ENCODE measurements around the gene TBC1D25.
A peak's percentile ranks its signal among the peaks of the same experiment; 100 is the strongest.
"Not testable (repeated sequence)": the region's sequence is repeated elsewhere in the genome, so short reads cannot be mapped to it uniquely, and the experiment has no call there.

Gene TBC1D25

DNA sequence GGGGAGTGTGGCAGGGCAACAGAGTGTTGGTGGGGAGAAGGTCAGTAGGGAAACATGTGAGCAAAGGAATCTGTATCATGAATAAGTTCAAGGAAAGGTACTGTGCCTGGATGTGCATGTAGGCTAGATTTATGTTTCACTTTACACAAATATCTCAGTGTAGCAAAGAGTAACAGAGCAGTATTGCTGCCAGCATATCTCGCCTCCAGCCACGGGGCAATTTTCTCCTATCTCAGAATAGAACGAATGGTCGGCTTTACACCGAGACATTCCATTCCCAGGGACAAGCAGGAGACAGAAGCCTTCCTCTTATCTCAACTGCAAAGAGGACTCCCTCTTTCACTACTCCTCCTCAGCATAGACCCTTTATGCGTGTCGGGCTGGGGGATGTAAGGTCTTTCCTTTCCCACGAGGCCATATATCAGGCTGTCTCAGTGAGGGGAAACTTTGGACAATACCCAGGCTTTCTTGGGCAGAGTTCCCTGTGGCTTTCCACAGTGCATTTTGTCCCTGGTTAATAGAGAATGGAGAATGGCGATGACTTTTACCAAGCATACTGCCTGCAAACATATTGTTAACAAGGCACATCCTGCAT lies 16.3 kb downstream of the TBC1D25 start:
- H3K27ac ChIP-seq; DNase-seq (ENCODE audit: low read depth, low spot score): not testable (repeated sequence)

DNA sequence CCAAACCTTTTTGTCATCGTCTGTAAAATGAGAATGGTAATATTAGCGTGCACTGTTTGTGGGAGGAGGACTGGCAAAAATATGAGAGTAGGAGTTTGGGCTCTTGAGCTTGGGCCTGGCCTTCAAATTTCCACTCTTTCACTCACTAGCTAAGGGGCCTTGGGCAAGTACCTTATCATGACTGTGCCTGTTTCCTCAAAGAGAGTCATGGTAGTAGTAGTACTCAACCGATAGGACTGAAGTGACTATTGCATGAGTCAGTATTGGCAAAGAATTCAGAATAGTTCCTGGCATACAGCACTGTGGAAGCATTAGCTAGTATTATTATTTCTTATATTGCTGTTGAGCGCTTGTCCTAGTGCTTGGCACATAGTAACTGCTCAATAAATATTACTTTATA lies 18.8 kb downstream of the TBC1D25 start:
- peak; percentile 48 for DNase-seq (ENCODE audit: low read depth, low spot score)
- peak overlapping the region; percentile 70 for H3K27ac ChIP-seq

DNA sequence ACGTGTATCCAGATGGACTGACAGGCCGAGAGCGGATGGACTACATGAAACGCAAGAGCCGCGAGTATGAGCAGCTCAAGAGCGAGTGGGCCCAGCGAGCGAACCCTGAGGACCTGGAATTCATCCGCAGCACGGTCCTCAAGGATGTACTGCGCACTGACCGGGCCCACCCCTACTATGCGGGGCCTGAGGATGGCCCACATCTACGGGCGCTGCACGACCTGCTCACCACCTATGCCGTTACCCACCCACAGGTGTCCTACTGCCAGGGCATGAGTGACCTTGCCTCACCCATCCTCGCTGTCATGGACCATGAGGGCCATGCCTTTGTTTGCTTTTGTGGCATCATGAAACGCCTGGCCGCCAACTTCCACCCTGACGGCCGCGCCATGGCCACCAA lies 20.1 kb downstream of the TBC1D25 start:
- no peak for DNase-seq (ENCODE audit: low read depth, low spot score)
- H3K27ac ChIP-seq = no peak overlapping the region

DNA sequence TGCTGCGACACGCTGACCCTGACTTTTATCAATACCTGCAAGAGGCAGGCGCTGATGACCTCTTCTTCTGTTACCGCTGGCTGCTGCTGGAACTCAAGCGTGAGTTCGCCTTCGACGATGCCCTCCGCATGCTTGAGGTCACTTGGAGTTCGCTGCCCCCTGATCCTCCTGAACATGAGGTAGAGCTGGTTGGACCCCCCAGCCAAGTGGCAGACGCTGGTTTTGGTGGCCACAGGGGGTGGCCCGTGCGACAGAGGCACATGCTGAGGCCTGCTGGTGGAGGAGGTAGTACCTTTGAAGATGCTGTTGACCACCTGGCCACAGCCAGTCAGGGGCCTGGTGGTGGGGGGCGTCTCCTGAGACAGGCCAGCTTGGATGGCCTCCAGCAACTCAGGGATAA lies 20.5 kb downstream of the TBC1D25 start:
- no peak for DNase-seq (ENCODE audit: low read depth, low spot score)
- H3K27ac ChIP-seq = no peak overlapping the region

DNA sequence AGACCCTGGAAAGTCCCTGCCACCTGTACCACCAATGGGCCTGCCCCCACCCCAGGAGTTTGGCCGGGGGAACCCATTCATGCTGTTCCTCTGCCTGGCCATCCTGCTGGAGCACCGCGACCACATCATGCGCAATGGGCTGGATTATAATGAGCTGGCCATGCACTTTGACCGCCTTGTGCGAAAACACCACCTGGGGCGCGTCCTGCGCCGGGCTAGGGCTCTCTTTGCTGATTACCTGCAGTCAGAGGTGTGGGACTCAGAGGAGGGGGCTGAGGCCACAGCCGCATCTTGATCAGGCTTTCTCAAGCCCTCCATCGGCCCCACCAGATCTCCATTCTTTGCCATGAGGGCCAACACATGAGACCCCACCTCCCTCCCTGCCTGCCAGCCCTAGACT lies 21.2 kb downstream of the TBC1D25 start:
- DNase-seq (ENCODE audit: low read depth, low spot score) = no peak

DNA sequence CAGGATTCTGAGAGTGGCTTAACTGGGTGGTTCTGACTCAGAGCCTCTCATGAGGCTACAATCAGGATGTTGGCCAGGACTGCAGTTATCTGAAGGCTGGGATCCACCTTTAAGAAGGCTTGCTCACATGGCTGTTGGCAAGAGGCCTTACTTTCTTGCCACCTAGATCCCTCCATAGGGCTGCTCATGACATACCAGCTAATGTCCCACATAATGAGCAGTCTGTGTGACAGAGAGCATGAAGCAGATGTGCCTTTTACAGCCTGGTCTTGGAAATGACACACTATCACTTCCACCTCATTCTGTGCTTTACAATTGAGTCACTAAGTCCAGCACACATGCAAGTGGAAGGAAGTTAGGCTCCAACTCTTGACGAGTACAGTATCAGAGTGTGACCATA lies 30.4 kb downstream of the TBC1D25 start:
- DNase-seq (ENCODE audit: low read depth, low spot score) = no peak
- peak overlapping the region; percentile 62 for H3K27ac ChIP-seq

More for the DNA sequence above, 21.2 kb downstream of the TBC1D25 start:
- H3K27ac ChIP-seq = no peak overlapping the region

DNA sequence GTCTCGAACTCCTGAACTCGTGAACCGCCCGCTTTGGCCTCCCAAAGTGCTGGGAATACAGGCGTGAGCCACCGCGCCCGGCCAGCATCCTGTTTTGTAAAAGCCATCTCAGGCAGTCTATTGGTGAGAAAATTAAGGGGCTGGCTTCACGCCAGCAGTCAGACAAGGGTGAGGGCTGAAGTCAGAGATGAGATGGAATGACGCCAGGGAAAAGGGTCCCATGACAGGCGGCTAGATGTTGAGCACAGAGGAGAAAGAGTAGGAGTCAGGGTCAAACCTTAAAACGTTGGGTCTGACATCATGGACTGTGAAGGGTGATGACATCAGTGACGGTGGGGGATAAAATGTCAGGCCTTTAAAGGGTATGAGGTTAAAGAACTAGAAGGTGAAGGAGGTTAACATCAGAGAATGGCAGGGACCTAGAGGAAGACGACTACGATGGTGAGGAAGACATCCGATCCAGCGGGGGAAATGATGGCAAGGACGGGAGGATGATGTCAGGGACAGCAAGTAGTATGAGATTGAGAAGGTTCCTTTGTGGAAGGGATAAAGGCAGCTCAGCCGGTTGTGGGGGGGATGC lies 34.3 kb downstream of the TBC1D25 start:
- peak overlapping the region; percentile 92 for H3K27ac ChIP-seq
- DNase-seq (ENCODE audit: low read depth, low spot score) = no peak

DNA sequence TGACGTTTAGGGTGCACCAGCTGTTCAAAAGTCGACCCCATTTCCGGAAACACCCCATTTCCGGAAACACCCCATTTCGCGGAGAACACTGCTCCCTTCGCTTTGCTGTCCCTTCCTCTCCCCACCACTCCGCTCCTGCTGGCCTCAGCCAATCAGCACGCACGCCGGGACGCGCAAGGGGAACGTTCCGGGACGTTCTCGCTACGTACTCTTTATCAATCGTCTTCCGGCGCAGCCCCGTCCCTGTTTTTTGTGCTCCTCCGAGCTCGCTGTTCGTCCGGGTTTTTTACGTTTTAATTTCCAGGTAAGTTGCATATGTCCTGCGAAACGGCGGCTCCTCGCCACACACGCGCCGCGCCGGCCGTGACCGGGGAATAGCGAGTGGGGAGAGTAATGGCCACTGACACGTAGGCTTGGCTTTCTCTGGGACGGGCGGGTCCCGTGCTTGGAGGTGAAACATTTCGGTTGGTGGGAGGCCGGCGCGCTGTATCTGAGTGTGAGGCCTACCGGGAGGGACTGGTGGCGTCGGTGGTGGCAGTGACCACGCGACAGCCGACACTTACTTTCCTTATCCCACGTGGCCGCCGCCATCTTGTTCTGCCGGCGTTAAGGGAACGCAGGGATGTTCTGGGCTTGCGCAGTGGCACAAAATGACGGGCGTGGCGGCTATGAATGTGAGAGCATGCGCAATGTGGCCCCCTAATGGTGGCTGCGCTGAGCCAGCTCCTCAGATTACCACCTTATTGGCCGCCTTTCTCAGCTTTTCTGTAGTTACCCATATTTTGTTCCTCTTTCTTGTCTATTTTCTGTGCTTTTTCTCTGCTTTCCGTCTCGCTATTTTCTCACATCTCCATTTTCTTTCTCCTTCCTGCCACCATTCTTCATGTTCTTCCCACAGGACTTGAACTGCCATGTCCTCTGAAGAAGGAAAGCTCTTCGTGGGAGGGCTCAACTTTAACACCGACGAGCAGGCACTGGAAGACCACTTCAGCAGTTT lies 35.1 kb downstream of the TBC1D25 start, which contains the start of gene RBM3:
TSS of gene RBM3 (plus strand) at position 215 of the 997 bp plus-strand sequence. CDS start at position 912, 697 bp downstream.
- peak; percentile 68 for DNase-seq (ENCODE audit: low read depth, low spot score)
- peak within 1 kb of the TSS; percentile 92 for H3K27ac ChIP-seq

DNA sequence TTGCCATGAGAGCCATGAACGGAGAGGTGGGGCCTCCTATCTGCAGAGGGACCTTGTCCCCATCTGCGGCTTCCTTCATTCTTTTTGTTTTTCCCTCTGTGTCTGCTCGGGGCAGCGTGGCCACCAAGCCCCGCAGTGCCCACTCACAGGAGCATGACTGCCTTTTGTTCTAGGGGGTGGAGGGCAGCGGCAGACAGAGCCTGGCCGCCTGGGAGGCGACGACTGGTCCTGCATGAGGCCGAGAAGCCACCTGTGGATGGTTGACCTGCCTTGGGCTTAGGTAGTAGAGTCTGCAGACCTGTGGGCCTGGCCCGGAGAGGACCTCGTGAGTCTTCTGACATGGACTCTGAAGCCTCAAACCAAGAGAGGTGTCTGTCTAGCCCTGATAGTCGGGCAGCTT lies 36.1 kb downstream of the TBC1D25 start:
- no peak for DNase-seq (ENCODE audit: low read depth, low spot score)
- peak overlapping the region; percentile 92 for H3K27ac ChIP-seq

DNA sequence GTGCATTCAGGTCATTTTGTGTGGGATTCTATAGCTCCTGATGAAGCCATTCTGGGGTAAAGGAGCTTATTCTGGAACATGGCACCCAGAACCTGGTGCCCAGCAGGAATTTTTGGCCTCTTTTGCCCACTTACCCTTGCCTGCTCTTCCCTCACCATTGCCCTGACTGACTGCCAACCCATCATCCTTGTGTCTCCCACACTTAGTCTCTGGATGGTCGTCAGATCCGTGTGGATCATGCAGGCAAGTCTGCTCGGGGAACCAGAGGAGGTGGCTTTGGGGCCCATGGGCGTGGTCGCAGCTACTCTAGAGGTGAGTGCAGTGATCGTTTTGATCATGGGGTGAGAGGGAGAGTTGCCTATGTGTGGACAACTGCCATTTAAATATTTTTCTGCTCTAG lies 36.6 kb downstream of the TBC1D25 start:
- DNase-seq (ENCODE audit: low read depth, low spot score) = no peak
- peak overlapping the region; percentile 92 for H3K27ac ChIP-seq

DNA sequence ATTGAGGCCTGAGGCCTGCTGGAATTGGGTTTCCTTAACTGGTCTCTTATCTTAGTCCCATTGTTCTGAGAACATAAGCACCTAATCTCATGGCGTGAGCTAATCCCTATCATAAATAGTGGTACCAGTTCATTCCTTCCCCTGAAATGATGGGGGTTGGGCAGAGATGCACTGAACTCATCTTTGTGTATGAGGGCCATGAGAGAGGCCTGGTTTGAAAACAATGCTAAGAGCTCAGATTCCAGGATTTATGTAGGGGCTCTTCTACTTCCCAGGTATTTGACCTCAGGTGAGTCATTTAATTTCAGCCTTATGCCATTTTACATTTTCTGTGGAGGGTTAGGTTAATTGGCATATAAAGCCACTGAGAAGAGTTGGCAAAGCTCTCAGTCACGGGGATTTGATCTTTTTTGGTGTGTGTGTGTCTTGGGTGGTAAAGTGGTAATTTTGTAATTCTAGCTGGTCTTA lies 39.2 kb downstream of the TBC1D25 start:
- H3K27ac ChIP-seq = peak overlapping the region; percentile 92
- no peak for DNase-seq (ENCODE audit: low read depth, low spot score)

DNA sequence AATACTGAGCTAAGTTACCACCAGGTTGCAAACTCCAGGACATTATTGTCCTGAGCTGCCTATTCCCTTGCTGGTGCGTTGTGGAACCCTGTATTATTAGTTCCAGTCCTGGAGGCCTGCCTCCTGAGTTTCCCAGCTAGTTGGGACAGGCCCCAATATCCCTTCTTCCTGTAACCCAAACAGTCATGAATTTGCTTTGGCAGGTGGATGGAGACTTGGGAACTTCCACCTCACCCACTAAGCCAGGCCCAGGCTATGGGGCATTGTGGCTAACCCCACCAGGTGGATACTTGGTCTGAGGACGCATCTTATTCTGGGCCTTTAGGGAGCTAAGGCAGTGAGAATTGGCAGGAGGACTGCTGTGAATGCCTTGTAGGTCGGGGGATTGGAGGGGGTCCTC lies 39.7 kb downstream of the TBC1D25 start:
- DNase-seq (ENCODE audit: low read depth, low spot score) = no peak
- H3K27ac ChIP-seq = peak overlapping the region; percentile 92

DNA sequence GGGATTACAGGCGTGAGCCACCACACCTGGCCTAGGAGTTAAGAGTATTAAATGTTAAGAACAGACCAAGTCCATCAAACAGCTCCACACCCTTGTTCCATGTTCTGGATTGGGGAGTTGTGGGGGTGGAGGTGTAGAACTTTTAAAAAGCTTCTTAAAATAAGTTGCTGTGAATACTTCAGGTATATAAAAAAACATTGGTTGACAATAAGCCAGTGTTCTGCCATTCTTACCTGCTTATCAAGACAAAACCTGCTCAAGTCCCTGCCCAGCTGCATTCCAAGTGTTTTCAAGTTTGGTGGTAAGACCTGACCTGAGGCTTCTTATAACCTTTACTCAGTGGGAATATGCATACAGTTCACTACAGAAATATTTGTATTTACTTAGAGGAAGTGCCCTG lies 41.1 kb downstream of the TBC1D25 start:
- no peak for DNase-seq (ENCODE audit: low read depth, low spot score)

DNA sequence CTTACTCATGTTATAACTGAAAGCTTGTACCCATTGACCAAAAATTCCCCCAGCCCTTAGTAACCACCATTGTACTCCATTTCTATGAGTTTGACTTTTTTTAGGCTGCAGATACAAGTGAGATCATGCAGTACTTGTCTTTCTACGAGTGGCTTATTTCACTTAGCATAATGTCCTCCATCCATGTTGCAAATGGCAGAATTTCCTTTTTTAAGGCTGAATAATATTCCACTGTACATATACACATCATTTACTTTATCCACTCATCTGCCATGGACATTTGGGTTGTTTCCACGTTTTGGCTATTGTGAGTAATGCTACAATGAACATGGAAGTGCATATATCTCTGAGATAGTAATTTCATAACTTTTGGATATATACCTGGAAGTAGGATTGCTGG lies 45.2 kb downstream of the TBC1D25 start:
- no peak for DNase-seq (ENCODE audit: low read depth, low spot score)
- H3K27ac ChIP-seq = no peak overlapping the region

More for the DNA sequence above, 41.1 kb downstream of the TBC1D25 start:
- peak overlapping the region; percentile 92 for H3K27ac ChIP-seq

DNA sequence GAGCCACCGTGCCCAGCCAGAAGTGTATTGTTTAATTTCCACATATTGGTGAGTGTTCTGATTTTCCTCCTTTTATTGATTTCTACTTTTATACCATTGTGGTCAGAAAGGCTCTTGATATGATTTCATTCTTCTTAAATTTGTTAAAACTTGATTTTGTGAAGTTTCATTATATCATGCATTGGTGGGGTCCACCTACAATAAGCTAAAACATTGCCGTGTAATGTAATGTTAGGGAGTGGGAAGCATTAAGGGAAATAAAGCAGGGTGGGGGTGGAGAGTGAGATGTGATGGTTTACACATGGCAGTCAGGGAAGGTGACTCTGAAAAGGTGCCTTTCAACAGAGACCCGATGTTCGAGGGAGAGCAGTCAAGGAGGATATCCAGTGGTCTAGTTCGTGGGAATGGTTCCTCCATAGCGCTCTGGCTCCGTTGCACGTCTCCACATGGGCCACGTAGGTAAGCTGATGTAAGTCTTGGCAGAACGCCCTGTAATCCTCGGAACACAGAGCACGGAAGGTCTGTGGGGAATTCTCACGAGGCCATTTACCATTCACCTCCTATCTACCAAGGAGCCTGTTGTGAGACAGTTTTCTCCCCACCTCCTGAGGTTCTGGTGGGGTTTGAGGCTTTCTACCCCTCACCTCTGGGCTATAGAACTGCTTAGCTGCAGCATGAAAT lies 50.1 kb downstream of the TBC1D25 start:
- H3K27ac ChIP-seq = peak overlapping the region; percentile 86
- DNase-seq (ENCODE audit: low read depth, low spot score) = no peak

DNA sequence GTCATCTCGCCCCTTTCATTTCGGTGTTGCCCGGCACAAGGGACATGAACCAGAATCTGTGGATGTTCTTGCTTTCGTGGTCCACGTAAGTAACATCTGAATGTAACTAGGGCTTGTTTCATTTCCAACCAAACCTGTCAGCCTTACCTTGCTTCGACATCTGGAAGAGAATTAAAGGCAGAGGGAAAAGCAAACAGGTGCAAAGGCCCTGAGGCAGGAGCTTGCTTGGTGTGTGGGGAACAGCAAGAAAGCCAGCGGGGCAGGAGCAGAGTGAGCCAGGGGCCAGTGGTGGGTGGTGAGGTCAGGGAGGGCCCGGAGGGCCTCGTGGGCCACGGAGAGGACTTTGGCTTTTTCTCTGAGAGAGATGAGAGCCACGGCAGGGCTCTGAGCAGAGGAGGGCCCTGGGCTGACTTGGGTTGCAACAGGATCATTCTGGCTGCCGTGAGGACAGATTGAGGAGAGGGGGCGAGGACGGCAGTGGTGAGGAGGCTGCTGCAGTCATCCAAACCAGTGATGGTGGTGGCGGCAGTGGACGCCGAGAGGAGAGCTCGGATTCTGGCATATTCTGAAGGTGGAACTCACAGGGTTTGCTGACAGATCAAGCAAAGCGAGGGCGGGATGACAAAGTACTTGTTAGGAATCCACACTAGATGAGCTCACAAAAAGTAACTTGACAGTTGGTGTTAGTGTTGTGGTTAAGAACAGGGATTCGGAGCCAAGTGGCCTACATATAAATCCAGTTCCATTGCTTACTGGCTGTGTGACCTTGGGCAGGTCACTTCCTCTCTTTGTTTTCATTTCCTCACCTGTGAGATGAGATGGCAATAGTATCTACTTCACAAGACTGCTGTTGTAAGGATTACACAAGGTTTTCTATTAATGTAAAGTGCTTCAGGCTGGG lies 50.9 kb downstream of the TBC1D25 start:
- DNase-seq (ENCODE audit: low read depth, low spot score) = no peak
- peak overlapping the region; percentile 86 for H3K27ac ChIP-seq

DNA sequence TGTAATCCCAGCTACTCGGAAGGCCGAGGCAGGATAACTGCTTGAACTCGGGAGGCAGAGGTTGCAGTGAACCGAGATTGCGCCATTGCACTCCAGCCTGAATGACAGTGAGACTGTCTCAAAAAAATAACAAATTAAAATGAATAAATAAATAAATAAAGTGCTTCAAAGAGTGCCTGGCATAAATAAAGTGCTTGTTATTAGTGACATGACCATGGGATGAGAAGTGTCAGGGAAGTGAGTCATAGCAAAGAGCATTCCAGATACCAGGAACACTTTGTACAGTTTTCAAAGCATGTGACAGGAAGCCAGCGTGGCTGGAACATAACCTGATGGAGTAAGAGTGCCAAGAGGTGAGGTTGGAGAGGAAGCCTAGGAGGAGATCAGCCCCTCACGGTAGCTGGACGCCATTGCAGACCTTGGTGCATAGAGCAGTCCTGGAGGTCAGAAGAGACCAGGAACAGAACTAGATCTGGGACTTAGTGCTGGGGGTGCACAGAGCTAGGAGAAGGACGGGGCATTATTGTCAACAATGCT lies 51.8 kb downstream of the TBC1D25 start:
- peak overlapping the region; percentile 86 for H3K27ac ChIP-seq
- DNase-seq (ENCODE audit: low read depth, low spot score) = no peak

DNA sequence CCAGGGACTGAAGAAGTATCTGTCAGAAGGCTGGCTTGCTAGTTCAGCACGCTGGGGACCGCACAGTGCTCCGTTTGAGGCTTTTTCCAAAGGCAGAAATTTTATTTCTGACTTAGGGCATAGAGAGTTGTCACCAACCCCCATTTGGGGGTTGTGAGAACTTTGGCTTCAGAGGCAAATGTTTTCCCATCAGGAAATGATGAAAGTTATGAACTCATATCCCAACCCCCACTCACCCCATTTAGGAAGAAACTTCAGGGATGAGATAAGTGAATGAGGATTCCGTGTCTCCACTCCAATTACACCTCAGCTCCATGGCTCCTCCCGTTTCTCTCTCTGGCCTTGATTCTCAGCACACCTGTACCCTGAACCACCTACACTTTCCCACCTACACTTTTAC lies 53.5 kb downstream of the TBC1D25 start:
- H3K27ac ChIP-seq = peak overlapping the region; percentile 86
- no peak for DNase-seq (ENCODE audit: low read depth, low spot score)

DNA sequence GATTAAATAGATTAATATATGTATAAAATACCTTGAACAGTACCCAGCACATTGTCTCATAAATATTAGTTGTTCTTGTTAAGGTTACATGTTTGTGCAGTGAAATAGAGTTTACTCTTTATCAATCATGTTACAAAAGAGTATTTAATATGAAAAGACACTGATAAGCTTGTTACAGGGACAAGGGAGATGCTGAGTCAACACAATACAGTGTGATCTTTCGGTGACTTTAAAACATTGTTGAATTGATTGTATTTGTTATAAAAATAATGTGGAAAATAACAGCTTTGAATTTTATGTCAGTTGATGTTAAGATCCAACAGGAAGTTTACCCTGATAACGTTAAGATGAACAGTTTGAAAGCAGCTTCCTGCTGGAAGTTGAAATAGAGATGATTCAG lies 56.4 kb downstream of the TBC1D25 start:
- DNase-seq (ENCODE audit: low read depth, low spot score) = no peak
- H3K27ac ChIP-seq = peak overlapping the region; percentile 3

Measured in epithelial cell of prostate (primary cell).